Stimulated activated CD4-positive, alpha-beta T cell treated with anti-CD3 and anti-CD28 coated beads, Interleukin-15, amount 100 ng/mL, for 48 hours (primary cell): ENCODE measurements around the gene KLHL6.
"Not testable (repeated sequence)": the region's sequence is repeated elsewhere in the genome, so short reads cannot be mapped to it uniquely, and the experiment has no call there.

Experiments
- DNase-seq, 2 donors: peaks; one replicate each; pipeline ENCODE4 v3.0.0-alpha.2; 2020; ENCODE audit warnings: low read depth in 2 of 2

KLHL6 gene

DNA sequence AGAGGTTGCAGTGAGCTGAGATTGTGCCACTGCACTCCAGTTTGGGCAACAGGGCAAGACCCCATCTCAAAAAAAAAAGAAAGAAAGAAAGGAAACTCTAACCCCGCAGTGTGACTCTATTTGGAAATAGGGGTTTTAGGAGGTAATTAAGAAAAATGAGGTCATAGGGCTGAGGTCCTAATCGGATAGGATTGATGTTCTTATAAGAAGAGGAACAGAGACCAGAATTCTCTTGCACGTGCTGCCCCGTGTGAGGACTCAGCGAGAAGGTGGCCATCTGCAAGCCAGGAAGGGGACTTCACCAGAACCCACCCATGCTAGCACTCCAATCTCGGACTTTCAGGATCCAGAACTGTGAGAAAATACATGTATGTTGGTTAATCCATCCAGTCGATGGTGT lies 25.8 kb downstream of the KLHL6 start:
- DNase-seq: no peak

DNA sequence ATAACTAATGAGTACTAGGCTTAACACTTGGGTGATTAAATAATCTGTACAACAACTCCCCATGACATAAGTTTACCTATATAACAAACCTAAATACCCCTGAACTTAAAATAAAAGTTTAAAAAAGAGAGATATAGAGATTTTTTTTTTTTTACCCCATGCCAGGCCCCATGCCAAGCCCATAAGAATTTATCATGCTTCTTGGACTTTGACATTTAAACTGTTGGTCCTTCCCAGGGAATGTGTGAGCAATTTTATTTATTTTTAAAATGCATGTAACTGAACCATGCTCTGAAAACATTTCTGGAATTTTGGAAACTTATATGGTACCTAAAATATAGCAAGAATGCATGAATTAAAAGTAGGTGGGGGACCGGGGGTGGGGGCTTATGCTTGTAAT lies 26.3 kb downstream of the KLHL6 start:
- DNase-seq: no peak

DNA sequence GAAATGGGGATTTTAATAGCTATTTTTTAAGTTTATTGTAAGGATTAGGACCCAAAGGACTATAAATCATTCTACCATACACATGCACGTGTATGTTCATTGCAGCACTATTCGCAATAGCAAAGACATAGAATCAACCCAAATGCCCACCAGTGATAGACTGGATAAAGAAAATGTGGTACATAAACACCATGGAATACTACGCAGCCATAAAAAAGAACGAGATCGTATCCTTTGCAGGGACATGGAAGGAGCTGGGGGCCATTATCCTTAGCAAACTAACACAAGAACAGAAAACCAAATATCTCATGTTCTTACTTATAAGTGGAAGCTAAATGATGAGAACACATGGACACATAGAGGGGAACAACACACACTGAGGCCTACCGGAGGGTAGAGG lies 26.7 kb downstream of the KLHL6 start:
- DNase-seq: not testable (repeated sequence)

DNA sequence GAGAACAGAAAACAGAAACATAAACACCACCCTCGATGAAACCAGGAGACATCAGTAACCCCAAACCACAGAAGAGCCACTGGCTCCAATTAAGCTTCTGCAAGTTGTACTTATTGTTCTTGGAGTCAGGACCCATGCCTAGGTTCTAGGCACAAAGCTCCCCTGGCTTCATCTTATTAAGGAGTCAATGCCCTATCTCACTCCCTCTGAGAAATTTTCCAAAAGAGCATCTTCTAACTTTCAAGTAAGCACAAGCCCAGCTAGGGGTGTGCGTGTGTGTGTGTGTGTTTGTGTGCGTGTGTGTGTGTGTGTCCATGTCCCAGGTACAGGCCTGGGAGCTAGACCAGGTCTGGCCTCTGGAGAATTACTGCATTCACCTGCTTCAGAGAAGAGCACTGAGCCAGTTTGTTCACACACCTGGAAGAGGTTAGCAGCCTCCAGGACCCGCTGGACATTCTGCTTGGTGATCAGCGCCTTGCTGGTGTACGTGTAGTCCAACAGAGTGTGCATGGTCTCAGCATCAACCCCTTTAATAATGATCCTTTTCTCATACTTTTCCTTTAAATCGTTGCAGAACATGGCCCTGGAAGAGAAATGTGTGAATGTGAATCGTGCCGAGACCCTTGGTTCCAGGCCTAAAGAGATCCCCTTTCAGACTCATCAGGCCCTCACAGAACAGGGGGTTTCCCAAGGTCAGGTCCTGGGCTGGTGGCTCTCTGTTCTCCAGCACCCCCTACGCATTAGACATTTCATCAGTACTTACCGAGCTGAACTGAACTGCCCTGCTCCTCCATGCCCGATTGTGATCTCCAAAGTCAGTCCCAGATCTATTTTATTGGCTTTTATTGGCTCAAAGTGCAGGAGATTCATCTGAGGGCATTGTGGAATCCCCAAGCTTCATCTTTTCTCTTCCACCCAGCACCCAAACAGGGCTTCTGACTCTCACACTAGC lies 27.8 kb downstream of the KLHL6 start:
- DNase-seq: no peak

DNA sequence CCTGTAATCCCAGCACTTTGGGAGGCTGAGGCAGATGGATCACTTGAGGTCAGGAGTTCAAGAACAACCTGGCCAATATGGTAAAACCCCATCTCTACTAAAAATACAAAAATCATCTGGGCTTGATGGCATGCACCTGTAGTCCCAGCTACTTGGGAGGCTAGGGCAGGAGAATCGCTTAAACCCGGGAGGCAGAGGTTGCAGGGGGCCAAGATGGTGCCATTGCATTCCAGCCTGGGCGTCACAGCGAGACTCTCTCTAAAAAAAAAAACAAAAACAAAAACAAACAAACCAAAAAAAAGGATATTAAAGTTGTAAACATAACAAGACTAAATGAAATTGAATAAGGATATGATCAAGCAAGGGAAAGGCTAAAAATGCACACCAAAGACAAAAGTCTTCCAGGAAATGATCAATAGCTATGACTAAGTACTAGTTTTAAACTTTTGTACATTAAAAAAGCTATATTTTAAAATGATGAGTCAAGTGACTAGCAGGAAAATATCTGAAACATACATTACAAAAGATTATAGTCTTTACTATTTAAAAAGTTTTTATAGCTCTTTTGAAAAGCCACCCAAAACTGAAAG lies 28.6 kb downstream of the KLHL6 start:
- DNase-seq: no peak

DNA sequence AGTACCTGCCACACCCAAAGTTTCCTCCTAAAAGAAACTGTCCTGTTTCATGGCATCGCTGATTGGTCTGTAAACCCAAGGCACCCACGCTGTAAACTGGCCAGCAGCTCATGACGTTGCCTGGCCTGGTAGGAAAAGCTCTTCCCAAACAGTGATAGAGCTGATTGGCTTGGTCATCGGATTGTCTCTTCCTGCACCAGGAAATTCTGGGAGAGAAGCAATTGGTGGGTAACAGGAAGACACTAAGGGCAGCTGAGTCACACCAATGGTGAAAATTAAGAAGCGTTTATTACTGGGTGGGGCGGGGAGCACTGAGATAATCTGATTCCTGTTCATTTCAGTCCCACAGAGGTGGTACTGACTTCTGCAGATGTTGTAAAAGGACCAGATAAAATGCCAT lies 31.0 kb downstream of the KLHL6 start:
- DNase-seq: no peak

DNA sequence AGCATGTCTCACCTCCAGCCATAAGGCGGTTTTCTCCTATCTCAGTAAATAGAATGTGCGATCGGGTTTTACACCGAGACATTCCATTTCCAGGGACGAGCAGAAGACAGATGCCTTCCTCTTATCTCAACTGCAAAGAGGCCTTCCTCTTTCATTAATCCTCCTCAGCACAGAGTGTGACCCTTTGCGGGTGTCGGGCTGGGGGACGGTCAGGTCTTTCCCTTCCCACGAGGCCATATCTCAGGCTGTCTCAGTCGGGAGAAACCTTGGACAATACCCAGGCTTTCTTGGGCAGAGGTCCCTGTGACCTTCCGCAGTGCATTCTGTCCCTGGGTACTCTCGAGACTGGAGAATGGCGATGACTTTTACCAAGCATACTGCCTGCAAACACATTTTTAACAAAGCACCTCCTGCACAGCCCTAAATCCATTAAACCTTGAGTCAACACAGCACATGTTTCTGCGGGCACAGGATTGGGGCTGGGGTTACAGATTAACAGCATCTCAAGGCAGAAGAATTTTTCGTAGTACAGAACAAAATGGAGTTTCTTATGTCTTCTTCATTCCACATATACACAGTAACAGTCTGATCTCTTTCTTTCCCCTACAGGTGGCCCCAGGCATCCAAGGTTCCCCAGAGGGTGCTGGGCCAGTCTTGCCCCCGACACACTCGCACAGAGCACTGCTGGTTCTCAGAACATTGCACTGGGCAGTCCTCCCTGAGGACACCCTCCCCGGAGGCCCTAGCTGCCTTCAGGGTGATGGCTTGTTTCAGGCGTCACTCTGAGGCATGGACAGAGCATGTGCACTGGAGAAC lies 34.6 kb downstream of the KLHL6 start:
- DNase-seq: not testable (repeated sequence)

DNA sequence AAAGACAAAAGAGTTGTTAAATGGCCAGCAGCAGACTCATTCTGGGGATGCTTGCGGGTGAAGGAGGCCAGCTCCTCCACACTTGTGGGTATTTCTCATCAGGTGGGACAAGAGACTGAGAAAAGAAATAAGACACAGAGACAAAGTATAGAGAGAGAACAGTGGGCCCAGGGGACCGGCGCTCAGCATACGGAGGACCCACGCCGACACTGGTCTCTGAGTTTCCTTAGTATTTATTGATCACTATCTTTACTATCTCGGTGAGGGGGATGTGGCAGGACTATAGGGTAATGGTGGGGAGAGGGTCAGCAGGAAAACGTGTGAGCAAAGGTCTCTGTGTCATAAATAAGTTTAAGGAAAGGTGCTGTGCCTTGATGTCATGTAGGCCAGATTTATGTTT lies 35.2 kb downstream of the KLHL6 start:
- DNase-seq: not testable (repeated sequence)

DNA sequence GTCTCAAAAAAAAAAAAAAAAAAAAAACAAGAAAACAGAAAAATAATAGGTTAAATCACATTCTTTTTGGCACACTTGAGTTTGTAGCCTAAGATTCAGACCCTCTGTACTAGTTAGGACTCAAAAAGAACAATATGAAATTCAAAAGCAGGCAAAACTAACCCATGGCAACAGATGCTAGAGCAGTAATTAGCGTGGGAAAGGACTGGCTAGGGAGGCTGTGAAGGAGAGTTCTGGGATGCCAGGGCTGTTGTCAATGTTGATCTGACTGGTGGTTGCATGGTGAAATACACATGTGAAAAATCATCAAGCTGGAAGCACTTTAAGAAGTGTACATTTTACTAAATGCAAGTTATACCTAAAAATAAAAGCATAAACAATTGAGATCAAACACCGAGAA lies 35.6 kb downstream of the KLHL6 start:
- DNase-seq: no peak

DNA sequence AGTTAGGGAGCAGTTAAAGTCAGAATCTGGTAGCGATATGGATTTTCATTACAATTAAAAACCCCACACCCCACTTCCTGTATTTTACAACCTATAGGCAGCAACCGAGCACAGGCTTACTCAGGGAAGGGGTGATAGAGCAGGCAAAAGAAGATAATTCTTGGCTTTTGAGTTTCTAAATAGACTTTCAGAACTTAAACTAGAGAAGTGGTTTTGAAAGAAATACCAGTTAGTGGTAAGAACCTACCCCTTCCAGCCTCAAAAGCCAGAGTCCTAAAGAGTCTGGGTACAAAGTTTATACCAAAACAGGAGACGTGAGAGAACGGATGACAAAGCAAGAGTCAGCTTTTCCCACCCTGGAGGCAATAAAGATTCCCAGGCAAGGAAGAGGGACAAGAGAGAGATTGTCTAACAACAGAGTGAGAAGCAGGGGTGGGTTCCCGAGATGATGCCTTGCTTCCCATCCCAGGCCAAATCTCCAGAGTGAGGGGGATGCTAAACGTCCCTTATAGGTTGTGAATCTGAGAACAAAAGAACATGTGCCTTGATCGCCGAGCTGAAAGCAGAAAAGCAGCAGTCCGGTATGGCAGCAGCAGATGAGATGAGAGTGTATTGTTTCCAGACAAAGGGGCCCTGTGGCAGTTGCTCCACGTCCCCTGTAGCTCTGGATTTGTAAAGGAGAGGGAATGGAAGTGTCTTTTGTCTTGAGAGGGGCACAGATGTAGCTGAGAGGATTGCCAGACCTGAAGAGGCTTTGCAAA lies 36.8 kb downstream of the KLHL6 start:
- DNase-seq: no peak

DNA sequence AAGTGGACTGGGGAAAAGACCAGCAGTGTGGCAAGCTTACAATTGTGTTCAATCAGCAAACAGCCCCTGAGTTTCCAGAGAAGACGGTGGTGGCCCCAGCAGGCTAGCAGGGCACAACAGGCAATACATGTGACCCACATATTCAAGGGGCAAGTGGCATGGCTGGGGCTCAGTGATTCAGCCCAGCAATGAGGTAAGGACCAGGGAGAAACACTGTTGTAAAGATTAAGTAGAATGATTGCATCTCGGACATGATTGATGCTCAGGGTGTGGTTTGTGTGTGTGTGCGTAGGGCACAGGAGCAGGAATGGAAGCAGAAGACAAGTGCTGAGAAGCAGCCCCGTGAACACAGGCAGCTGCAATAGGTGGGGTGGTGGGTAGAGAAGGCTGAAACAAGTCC lies 37.9 kb downstream of the KLHL6 start:
- DNase-seq: no peak

DNA sequence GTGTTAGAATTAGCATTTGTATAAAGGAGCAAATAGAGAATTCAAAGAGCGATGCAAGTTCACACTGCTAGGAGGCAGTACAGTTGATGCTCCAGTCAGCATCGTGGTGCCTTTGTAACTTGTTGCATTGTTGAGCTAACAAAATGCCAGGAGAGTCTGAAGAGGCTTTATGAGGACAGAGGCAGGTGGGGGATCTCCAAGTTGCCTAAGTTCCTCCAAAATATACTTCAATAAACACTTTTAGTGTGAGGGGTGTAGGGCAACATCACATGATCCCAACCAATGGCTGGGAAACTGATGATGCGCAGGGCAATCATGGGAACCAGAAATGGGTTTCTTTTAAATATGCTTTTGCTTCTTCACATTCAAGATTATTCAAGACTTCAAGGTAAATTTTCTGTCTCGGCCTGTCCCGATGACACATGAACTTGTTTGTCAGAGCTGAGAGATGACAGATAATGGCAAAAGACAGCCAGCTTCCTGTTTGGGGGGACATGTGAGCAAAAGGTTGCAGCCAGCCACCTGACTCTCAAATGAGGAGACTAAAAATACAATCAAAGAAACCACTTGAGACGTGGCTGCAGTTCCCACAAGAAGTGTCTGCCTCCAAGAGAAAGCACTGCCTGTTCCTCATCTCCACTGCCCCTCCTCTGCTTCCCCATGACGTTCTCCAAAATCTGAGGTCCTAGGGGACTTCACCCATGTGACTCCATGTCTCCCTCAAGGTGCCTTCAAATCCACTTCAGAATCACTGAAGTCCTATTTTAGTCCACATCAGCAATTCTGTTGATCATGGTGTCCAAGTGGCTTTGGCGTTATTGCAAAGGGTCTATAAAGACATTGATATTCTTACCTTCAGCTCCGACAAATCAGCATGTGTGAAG lies 39.3 kb downstream of the KLHL6 start:
- peak; percentile 37 to 40 for DNase-seq

DNA sequence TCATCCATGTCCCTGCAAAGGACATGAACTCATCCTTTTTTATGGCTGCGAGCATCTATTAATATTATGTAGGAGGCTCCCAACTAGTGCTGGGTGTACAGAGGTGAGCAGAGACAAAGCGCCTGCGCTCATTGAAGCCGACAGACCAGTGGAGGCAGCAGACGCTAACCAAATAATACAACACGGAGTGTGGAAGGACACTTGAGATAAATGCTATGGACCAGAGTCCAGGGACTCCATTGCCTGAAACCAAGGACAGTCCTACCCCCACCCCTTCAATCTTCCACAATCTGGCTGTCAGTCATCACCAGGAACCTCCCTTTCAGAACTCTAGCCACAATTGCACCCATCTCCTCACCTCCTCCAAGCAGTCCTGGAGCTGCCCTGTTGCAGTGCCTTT lies 41.5 kb downstream of the KLHL6 start:
- no peak for DNase-seq

DNA sequence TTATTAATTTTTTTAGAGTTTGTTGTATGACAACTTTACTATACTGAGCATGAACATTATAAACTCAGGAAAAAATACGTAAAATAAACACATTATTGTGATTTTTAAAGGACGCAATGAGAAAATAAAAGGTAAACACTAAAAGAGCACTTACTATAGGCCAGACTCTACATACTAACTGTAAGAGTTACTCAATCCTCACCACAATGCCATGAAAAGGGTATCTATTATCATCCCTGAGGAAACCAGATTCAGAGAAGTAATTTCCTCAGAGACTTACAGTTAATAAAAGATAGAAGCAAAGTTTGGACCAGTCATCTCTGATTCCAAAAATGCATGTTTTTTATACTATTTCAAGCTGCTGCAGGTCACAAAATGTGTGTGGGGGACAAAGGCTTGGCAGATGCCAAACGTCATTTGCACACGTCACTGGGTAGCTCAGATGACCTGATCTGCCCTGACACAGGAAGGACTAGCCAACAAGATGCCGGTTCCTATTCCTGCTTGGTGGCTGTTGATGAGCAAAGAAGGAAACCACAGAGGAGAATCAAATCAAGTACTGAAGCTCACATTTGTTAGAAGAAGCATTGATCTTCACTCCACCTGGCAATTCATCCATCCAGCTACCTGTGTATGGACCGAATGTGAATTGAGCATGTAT lies 42.3 kb downstream of the KLHL6 start:
- DNase-seq: peak in 1 of 2 donors; percentile 30

DNA sequence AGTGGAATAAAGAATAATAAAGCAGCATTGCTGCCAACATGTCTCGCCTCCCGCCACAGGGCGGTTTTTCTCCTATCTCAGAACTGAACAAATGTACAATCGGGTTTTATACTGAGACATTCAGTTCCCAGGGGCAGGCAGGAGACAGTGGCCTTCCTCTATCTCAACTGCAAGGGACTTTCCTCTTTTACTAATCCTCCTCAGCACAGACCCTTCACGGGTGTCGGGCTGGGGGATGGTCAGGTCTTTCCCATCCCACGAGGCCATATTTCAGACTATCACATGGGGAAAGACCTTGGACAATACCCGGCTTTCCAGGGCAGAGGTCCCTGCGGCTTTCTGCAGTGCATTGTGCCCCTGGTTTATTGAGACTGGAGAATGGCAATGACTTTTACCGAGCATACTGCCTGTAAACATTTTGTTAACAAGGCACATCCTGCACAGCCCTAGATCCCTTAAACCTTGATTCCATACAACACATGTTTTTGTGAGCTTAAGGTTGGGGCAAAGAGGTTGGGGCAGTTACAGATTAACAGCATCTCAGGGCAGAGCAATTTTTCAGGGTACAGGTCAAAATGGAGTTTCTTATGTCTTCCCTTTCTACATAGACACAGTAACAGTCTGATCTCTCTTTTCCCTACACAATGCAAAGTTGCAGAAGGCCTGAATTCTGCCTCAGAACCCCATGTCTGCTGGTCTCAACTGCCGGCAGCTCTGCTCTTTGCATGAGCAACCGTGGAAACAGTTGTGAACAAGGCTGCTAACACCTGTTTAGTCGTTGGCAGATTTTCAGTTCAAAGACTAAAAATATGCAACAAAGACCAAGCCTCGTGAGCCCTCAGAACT lies 44.0 kb downstream of the KLHL6 start:
- DNase-seq: not testable (repeated sequence)

DNA sequence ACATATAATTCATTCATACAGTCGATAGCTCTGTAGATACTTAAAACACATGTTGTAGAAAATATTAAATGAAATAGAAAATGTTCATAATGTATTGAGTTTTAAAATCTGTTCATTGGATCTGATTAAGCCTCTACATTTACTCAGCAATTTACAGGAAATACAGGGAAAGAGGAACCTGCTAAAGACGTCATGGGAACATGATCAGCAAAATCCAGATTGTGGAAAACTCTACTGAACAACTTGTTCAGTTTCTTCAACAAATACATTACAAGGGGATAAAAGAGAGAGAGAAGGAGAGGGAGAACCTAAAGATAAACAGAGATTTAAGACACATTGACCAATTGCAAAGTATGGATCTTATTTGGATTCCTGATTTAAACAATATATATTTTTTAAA lies 46.7 kb downstream of the KLHL6 start:
- DNase-seq: no peak

DNA sequence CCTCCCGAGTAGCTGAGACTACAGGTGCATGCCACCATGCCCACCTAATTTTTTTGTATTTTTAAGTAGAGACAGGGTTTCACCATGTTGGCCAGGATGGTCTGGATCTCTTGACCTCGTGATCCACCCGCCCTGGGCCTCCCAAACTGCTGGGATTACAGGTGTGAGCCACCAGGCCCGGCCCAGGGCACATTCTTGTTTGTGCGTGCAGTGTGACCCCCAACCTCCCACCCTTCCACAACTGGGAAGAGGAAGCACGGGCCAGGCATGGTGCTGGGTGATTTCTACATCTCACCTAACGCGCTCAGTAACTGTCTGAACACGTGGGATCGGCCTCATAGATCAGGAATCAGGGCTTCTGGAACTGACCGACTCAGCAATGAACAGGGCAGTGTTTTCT lies 48.0 kb downstream of the KLHL6 start:
- no peak for DNase-seq

DNA sequence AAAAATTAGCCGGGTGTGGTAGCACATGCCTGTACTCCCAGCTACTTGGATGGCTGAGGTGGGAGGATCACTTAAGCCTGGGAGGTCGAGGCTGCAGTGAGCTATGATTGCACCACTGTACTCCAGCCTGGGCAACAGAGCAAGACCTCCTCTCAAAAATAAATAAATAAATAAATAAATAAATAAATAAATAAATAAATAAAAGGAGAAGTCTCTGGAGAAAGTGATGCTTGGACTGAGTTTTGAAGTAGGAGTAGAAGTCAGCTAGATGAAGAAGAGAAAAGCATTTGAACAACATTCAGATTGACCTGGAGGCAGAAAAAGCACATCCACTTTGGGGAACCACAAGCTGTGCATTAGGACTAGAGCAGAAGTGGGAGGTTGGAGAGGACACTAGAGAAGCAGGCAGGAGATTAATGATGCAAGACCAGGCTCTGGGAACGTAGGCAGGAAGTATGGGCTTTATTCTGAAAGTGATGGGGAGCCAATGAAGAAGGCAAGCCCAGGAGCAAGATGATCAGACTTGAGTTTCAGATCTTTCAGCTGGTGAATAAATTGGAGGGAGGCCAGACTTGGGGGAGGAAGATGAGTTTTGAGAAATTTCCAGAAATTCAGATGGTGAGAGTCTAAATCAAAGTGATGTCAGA lies 48.7 kb downstream of the KLHL6 start:
- DNase-seq: no peak

DNA sequence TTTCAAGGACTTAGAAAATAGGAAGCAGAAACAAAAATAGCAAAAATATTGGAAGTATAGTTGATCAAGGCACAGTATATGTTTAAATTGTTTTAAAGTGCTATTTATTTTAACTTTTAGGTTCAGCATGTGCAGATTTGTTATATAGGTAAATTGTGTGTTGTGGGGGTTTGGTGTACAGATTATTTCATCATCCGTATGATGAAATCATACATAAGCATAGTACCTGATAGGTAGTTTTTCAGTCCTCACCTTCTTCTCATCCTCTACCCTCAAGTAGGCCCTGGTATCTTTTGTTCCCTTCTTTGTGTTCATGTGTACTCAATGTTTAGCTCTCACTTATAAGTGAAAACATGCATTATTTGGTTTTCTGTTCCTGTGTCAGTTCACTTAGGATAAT lies 50.9 kb downstream of the KLHL6 start:
- DNase-seq: no peak
